Suprapubic skin (tissue), 4 donors: ENCODE results near the gene LRBA. TPM values are rescaled to one million over a fixed set of nuclear protein-coding genes. Genes with fewer than 3 reads are reported as not detected.

ENCODE experiments used
- DNase-seq, 2 donors: peaks; one replicate each; pipeline ENCODE4 v3.0.0-alpha.2; 2019; ENCODE audit warnings: low spot score in 2 of 2
- H3K27ac ChIP-seq: fragments of 200-600 bp; sonication (generic); one replicate; pipeline ENCODE4 v1.5.1; 2019
- H3K27me3 ChIP-seq: fragments of 200-600 bp; sonication (generic); one replicate; pipeline ENCODE4 v1.5.1; 2019
- H3K36me3 ChIP-seq: fragments of 200-600 bp; sonication (generic); one replicate; pipeline ENCODE4 v1.5.1; 2019
- H3K4me1 ChIP-seq: fragments of 200-600 bp; sonication (generic); one replicate; pipeline ENCODE4 v1.5.1; 2019
- H3K4me3 ChIP-seq: fragments of 200-600 bp; sonication (generic); one replicate; pipeline ENCODE4 v1.5.1; 2019; ENCODE audit warnings: mild to moderate bottlenecking
- H3K9me3 ChIP-seq: fragments of 200-600 bp; sonication (generic); one replicate; pipeline ENCODE4 v1.5.1; 2019
- CTCF ChIP-seq, 2 donors: fragments of 200-600 bp in 1 of 2; fragments of 450-650 bp in 1 of 2; sonication (generic) in 1 of 2; IDR thresholded peaks; one replicate each; pipeline ENCODE4 v1.5.1; 2016 to 2019; ENCODE audit warnings: antibody characterized with exemption in 2 of 2, mild to moderate bottlenecking in 1 of 2, moderate library complexity in 1 of 2
- EP300 ChIP-seq: sonication (generic); formaldehyde crosslinking; IDR thresholded peaks from one replicate; pipeline ENCODE4 v1.6.1; 2017; ENCODE audit warnings: antibody characterized with exemption
- POLR2A ChIP-seq, 2 donors: fragments of 450-650 bp; IDR thresholded peaks; one replicate each; pipeline ENCODE4 v1.6.1; 2017; ENCODE audit warnings: antibody characterized with exemption in 2 of 2, mild to moderate bottlenecking in 2 of 2, moderate library complexity in 2 of 2
- POLR2AphosphoS5 ChIP-seq, 3 donors: sonication (generic); formaldehyde crosslinking; IDR thresholded peaks; one replicate each; pipeline ENCODE4 v1.6.1; 2017; ENCODE audit warnings: antibody characterized with exemption in 3 of 3
- WGBS: methylation state at CpG from one replicate; pipeline ENCODE4 v1.1.5; 2018; 5-methylcytosine and 5-hydroxymethylcytosine counted together
- total RNA-seq, 4 donors: library from RNA; depleted of rRNA; stranded (reverse); fragments of >200 nt; gene quantifications; one replicate each; pipeline ENCODE4 v1.1.0, GENCODE V29; 2016

The LRBA gene
- total RNA-seq, 4 donors from 2014 or later = 64.6 to 128 (median 81.0) TPM

- Histone ChIP-seq H3K36me3 (no peaks in the 10 kb centered on the region), H3K4me1 (no peaks in the 10 kb centered on the region), H3K27me3 (no peaks in the 10 kb centered on the region), H3K9me3 (no peaks in the 10 kb centered on the region), H3K27ac (no peak overlapping the region), H3K4me3 (no peak overlapping the region)
- no peak for DNase-seq
- TF ChIP-seq CTCF (IDR thresholded peaks at IDR 0.05) (no peak), EP300 (no peak), POLR2AphosphoS5 (IDR thresholded peaks at IDR 0.05) (no peak), POLR2A (IDR thresholded peaks at IDR 0.05) (no peak)
- 76% methylated on average over 2 of the region's 2 CpGs for WGBS
These were observed 725.9 kb downstream of the LRBA start for GRCh38 chr4:150289198-150289597.

- H3K9me3 ChIP-seq = no peaks in the 10 kb centered on the region
- H3K4me1 ChIP-seq = no peaks in the 10 kb centered on the region
- no peak overlapping the region for H3K27ac ChIP-seq
- no peak for DNase-seq
- WGBS = 77% methylated on average over 6 of the region's 6 CpGs
- peaks cover 16% of the 10 kb centered on the region for H3K36me3 ChIP-seq
- H3K27me3 ChIP-seq = no peaks in the 10 kb centered on the region
- no peak overlapping the region for H3K4me3 ChIP-seq
- no peak for TF ChIP-seq EP300
- no peak for TF ChIP-seq POLR2AphosphoS5 (IDR thresholded peaks at IDR 0.05)
- no peak for TF ChIP-seq CTCF (IDR thresholded peaks at IDR 0.05)
- no peak for TF ChIP-seq POLR2A (IDR thresholded peaks at IDR 0.05)
These were observed 728.4 kb downstream of the LRBA start for GRCh38 chr4:150286656-150287055.

- peaks cover 26% of the 10 kb centered on the region for H3K36me3 ChIP-seq
These were observed 731.4 kb downstream of the LRBA start for GRCh38 chr4:150283689-150284088.

GRCh38 chr4:150280975-150281374 lies 734.1 kb downstream of the LRBA start:
- H3K36me3 ChIP-seq = peaks cover 49% of the 10 kb centered on the region
- H3K9me3 ChIP-seq = no peaks in the 10 kb centered on the region
- H3K27me3 ChIP-seq = no peaks in the 10 kb centered on the region
- no peaks in the 10 kb centered on the region for H3K4me1 ChIP-seq
- no peak for DNase-seq
- H3K4me3 ChIP-seq = no peak overlapping the region
- 96% methylated on average over 8 of the region's 8 CpGs for WGBS
- no peak overlapping the region for H3K27ac ChIP-seq
- TF ChIP-seq CTCF (IDR thresholded peaks at IDR 0.05) (no peak), EP300 (no peak), POLR2AphosphoS5 (IDR thresholded peaks at IDR 0.05) (no peak), POLR2A (IDR thresholded peaks at IDR 0.05) (no peak)

More at GRCh38 chr4:150283689-150284088, 731.4 kb downstream of the LRBA start:
- Histone ChIP-seq H3K4me1 (no peaks in the 10 kb centered on the region), H3K27me3 (no peaks in the 10 kb centered on the region), H3K9me3 (no peaks in the 10 kb centered on the region), H3K4me3 (no peak overlapping the region), H3K27ac (no peak overlapping the region)
- 85% methylated on average over 1 of the region's 1 CpG for WGBS
- DNase-seq = no peak
- TF ChIP-seq POLR2AphosphoS5 (IDR thresholded peaks at IDR 0.05) (no peak), POLR2A (IDR thresholded peaks at IDR 0.05) (no peak), EP300 (no peak), CTCF (IDR thresholded peaks at IDR 0.05) (no peak)

- DNase-seq = no peak
- no peaks in the 10 kb centered on the region for H3K9me3 ChIP-seq
- H3K4me3 ChIP-seq = no peak overlapping the region
- H3K36me3 ChIP-seq = peaks cover 49% of the 10 kb centered on the region
- H3K4me1 ChIP-seq = no peaks in the 10 kb centered on the region
- H3K27me3 ChIP-seq = no peaks in the 10 kb centered on the region
- H3K27ac ChIP-seq = no peak overlapping the region
- TF ChIP-seq POLR2AphosphoS5 (IDR thresholded peaks at IDR 0.05) = no peak
- no peak for TF ChIP-seq CTCF (IDR thresholded peaks at IDR 0.05)
- no peak for TF ChIP-seq POLR2A (IDR thresholded peaks at IDR 0.05)
- TF ChIP-seq EP300 = no peak
- WGBS = 70% methylated on average over 9 of the region's 9 CpGs
These were observed 734.8 kb downstream of the LRBA start for GRCh38 chr4:150280081-150280895.
